ENCODE measurements around the gene KCNK16. TPM values are rescaled to one million over a fixed set of nuclear protein-coding genes. Genes with fewer than 3 reads are reported as not detected.

The KCNK16 gene
- total RNA-seq, 4 donors from 2014 or later: not detected

- whole genome bisulfite sequencing, 2 donors (ENCODE audit: low coverage in 1 of 2): 73 to 84% methylated on average over 5 to 13 of the region's 30 CpGs
- peaks cover 34% of the 10 kb centered on the region for H3K27me3 ChIP-seq
- no peak overlapping the region for H3K4me3 ChIP-seq
- peaks cover 0 to 7% (median 0%) of the 10 kb centered on the region in 3 donors for H3K9me3 ChIP-seq
- peaks cover 0 to 6% (median 0%) of the 10 kb centered on the region in 3 donors for H3K4me1 ChIP-seq
- TF ChIP-seq, protein P1, sequence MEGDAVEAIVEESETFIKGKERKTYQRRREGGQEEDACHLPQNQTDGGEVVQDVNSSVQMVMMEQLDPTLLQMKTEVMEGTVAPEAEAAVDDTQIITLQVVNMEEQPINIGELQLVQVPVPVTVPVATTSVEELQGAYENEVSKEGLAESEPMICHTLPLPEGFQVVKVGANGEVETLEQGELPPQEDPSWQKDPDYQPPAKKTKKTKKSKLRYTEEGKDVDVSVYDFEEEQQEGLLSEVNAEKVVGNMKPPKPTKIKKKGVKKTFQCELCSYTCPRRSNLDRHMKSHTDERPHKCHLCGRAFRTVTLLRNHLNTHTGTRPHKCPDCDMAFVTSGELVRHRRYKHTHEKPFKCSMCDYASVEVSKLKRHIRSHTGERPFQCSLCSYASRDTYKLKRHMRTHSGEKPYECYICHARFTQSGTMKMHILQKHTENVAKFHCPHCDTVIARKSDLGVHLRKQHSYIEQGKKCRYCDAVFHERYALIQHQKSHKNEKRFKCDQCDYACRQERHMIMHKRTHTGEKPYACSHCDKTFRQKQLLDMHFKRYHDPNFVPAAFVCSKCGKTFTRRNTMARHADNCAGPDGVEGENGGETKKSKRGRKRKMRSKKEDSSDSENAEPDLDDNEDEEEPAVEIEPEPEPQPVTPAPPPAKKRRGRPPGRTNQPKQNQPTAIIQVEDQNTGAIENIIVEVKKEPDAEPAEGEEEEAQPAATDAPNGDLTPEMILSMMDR (IDR thresholded peaks at IDR 0.05): no peak
- TF ChIP-seq POLR2AphosphoS5 (IDR thresholded peaks at IDR 0.05) (no peak), EP300 (IDR thresholded peaks at IDR 0.05) (no peak), POLR2A (IDR thresholded peaks at IDR 0.05) (no peak)
- no peak overlapping the region for H3K27ac ChIP-seq
- no peaks in the 10 kb centered on the region for H3K36me3 ChIP-seq
- ATAC-seq: peak; percentile 32
These were observed 18.9 kb downstream of the KCNK16 start for GRCh38 chr6:39303425-39304153.

GRCh38 chr6:39302669-39303424, 19.7 kb downstream of the KCNK16 start:
- no peak overlapping the region for H3K4me3 ChIP-seq
- H3K27me3 ChIP-seq: peaks cover 34% of the 10 kb centered on the region
- peak; percentile 72 for ATAC-seq
- H3K9me3 ChIP-seq: peaks cover 0 to 7% (median 0%) of the 10 kb centered on the region in 3 donors
- H3K27ac ChIP-seq: no peak overlapping the region
- WGBS, 2 donors (ENCODE audit: low coverage in 1 of 2): 17 to 20% methylated on average over 1 to 2 of the region's 11 CpGs
- H3K4me1 ChIP-seq: peaks cover 0 to 6% (median 0%) of the 10 kb centered on the region in 3 donors
- TF ChIP-seq POLR2AphosphoS5 (IDR thresholded peaks at IDR 0.05): no peak
- TF ChIP-seq, protein P1 (IDR thresholded peaks at IDR 0.05): peak in 3 of 4 experiments; percentile 66 to 94 (median 80)
- H3K36me3 ChIP-seq: no peaks in the 10 kb centered on the region

DNA sequence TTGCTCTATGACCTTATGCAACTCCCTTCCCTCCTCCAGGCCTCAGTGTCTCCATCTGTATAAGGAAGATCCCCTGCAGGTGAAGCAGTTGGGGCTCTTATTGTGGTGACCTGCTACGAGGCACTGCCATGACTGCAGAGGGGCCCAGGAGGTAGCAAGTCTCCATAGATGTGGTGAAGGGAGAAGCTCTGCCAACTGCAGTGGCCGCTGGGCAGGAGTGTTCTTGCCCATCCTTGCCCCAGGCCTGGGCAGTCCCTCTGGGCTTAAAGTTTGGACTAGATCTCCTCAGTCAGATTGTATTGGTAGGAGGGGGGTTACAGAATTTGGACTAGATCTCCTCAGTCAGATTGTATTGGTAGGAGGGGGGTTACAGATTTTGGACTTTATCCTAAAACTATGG, 20.5 kb downstream of the KCNK16 start:
- Histone ChIP-seq H3K36me3 (no peaks in the 10 kb centered on the region), H3K27ac (no peak overlapping the region), H3K9me3 (peaks cover 0 to 7% (median 0%) of the 10 kb centered on the region in 3 donors), H3K27me3 (peaks cover 34% of the 10 kb centered on the region), H3K4me3 (no peak overlapping the region), H3K4me1 (peaks cover 0 to 6% (median 0%) of the 10 kb centered on the region in 3 donors)
- 100% methylated on average over 1 of the region's 2 CpGs; no CpG with 5 or more reads in 1 of the 2 donors for WGBS, 2 donors (ENCODE audit: low coverage in 1 of 2)
- ATAC-seq: no peak
- no peak for TF ChIP-seq POLR2AphosphoS5 (IDR thresholded peaks at IDR 0.05)
- TF ChIP-seq POLR2A (IDR thresholded peaks at IDR 0.05): no peak
- TF ChIP-seq, protein P1 (IDR thresholded peaks at IDR 0.05): no peak
- no peak for TF ChIP-seq EP300 (IDR thresholded peaks at IDR 0.05)

- Histone ChIP-seq H3K4me1 (peaks cover 0 to 9% (median 0%) of the 10 kb centered on the region in 3 donors), H3K27ac (no peak overlapping the region), H3K36me3 (no peaks in the 10 kb centered on the region), H3K4me3 (no peak overlapping the region), H3K27me3 (peaks cover 34% of the 10 kb centered on the region), H3K9me3 (peaks cover 0 to 7% (median 0%) of the 10 kb centered on the region in 3 donors)
- no peak for TF ChIP-seq POLR2A (IDR thresholded peaks at IDR 0.05)
- 64% methylated on average over 3 of the region's 7 CpGs; no CpG with 5 or more reads in 1 of the 2 donors for WGBS, 2 donors (ENCODE audit: low coverage in 1 of 2)
- ATAC-seq: no peak
These were observed 20.9 kb downstream of the KCNK16 start for GRCh38 chr6:39301606-39302005.

GRCh38 chr6:39300739-39301138, 21.8 kb downstream of the KCNK16 start:
- no peak overlapping the region for H3K4me3 ChIP-seq
- peaks cover 0 to 17% (median 0%) of the 10 kb centered on the region in 3 donors for H3K4me1 ChIP-seq
- no peak overlapping the region for H3K27ac ChIP-seq
- peaks cover 34% of the 10 kb centered on the region for H3K27me3 ChIP-seq
- H3K36me3 ChIP-seq: no peaks in the 10 kb centered on the region
- TF ChIP-seq POLR2A (IDR thresholded peaks at IDR 0.05) (no peak), POLR2AphosphoS5 (IDR thresholded peaks at IDR 0.05) (no peak), EP300 (IDR thresholded peaks at IDR 0.05) (no peak)
- TF ChIP-seq, protein P1 (IDR thresholded peaks at IDR 0.05): no peak
- no peak for ATAC-seq
- 73 to 76% methylated on average over 3 to 5 of the region's 6 CpGs for WGBS, 2 donors (ENCODE audit: low coverage in 1 of 2)
- H3K9me3 ChIP-seq: peaks cover 0 to 7% (median 0%) of the 10 kb centered on the region in 3 donors

Measured in gastroesophageal sphincter (tissue), 4 donors.